OCI-LY7 (cell line): ENCODE measurements around the gene BNIPL. TPM values are rescaled to one million over a fixed set of nuclear protein-coding genes. Genes with fewer than 3 reads are reported as not detected.

Experiments used
- BruUV-seq: library from RNA; stranded (reverse); fragments of 400-500 nt; replicated peaks from 2 replicates; lab custom pipeline; 2021; lab: Mats Ljungman, UMichigan
- CTCF ChIA-PET: fragments of 300-600 bp; sonication (Branson Sonifier 250); formaldehyde crosslinking; loops from one replicate; lab custom pipeline; 2022; ENCODE audit warnings: antibody characterized with exemption; ENCODE audit not compliant: unreplicated experiment; lab: Charles Lee
- POLR2A ChIA-PET: fragments of 300-600 bp; sonication (Branson Sonifier 250); formaldehyde crosslinking; loops from one replicate; lab custom pipeline; 2022; ENCODE audit warnings: antibody characterized with exemption; lab: Charles Lee
- DNase-seq: peaks from one replicate; pipeline ENCODE4 v3.0.0-alpha.2; 2015; ENCODE audit warnings: low spot score
- H2AFZ ChIP-seq: fragments of 200-600 bp; sonication (generic), shearing (Covaris generic); 2 replicates; pipeline ENCODE4 v1.6.1; 2014; ENCODE audit warnings: mild to moderate bottlenecking, antibody characterized with exemption, low read length, moderate library complexity
- H3K27ac ChIP-seq: fragments of 200-600 bp; sonication (generic); 2 replicates; pipeline ENCODE4 v1.5.1; 2014; ENCODE audit warnings: mixed run types, low read depth, mild to moderate bottlenecking, moderate library complexity, low read length, inconsistent platforms; ENCODE audit not compliant: poor library complexity, severe bottlenecking
- H3K36me3 ChIP-seq: fragments of 200-600 bp; sonication (generic); 2 replicates; pipeline ENCODE4 v1.6.1; 2014; ENCODE audit warnings: mild to moderate bottlenecking, antibody characterized with exemption, low read length, moderate library complexity, mixed read lengths; ENCODE audit not compliant: insufficient read depth
- H3K4me1 ChIP-seq: fragments of 200-600 bp; sonication (generic); 2 replicates; pipeline ENCODE4 v1.5.1; 2014; ENCODE audit warnings: mild to moderate bottlenecking, low read length; ENCODE audit not compliant: insufficient read depth, poor library complexity, severe bottlenecking
- H3K4me2 ChIP-seq: fragments of 200-600 bp; sonication (generic); 2 replicates; pipeline ENCODE4 v1.6.1; 2014; ENCODE audit warnings: mild to moderate bottlenecking, low read length
- H3K4me3 ChIP-seq: fragments of 200-600 bp; sonication (generic); 2 replicates; pipeline ENCODE4 v1.5.1; 2014; ENCODE audit warnings: mild to moderate bottlenecking, low read depth, low read length; ENCODE audit not compliant: poor library complexity, severe bottlenecking
- H3K79me2 ChIP-seq: fragments of 200-600 bp; sonication (generic); 2 replicates; pipeline ENCODE4 v1.6.1; 2016; ENCODE audit warnings: low read depth, mild to moderate bottlenecking, low read length, moderate library complexity, mixed read lengths; ENCODE audit not compliant: insufficient read depth
- H3K9me2 ChIP-seq: fragments of 200-600 bp; sonication (generic); 2 replicates; pipeline ENCODE4 v1.6.1; 2016; ENCODE audit warnings: mild to moderate bottlenecking, low read length, mixed read lengths; ENCODE audit not compliant: insufficient read depth
- H3K9me3 ChIP-seq: fragments of 200-600 bp; sonication (generic); 2 replicates; pipeline ENCODE4 v1.6.1; 2014; ENCODE audit warnings: mild to moderate bottlenecking, mixed run types, low read length, mixed read lengths
- H4K20me1 ChIP-seq: fragments of 200-600 bp; sonication (generic); 2 replicates; pipeline ENCODE4 v1.6.1; 2014; ENCODE audit warnings: mild to moderate bottlenecking, antibody characterized with exemption, low read length, moderate library complexity, mixed read lengths; ENCODE audit not compliant: insufficient read depth
- CTCF ChIP-seq: fragments of 200-600 bp; sonication (generic); conservative IDR thresholded peaks from 2 replicates; pipeline ENCODE4 v1.5.1; 2014; ENCODE audit warnings: mild to moderate bottlenecking, antibody characterized with exemption, low read length, moderate library complexity, mixed read lengths
- EZH2phosphoT487 ChIP-seq: fragments of 200-600 bp; sonication (generic); IDR thresholded peaks from 2 replicates; pipeline ENCODE4 v1.6.1; 2018; ENCODE audit warnings: low read depth, borderline replicate concordance, mild to moderate bottlenecking, mixed run types, antibody characterized with exemption, low read length, moderate library complexity, mixed read lengths
- intact Hi-C: fragments of 100-400 bp; cut with micrococcal nuclease; formaldehyde crosslinking; loops from one replicate; pipeline ENCODE4 v1.10.0; 2022; ENCODE audit not compliant: unreplicated experiment
- total RNA-seq, 2 experiments: library from RNA; depleted of rRNA in 1 of 2; stranded (reverse); fragments of >200 nt in 1 of 2; shearing (Covaris generic) in 1 of 2; gene quantifications; 2 replicates each; pipeline ENCODE4 v1.2.3, GENCODE V29; 2014 to 2022

BNIPL gene
- total RNA-seq, 2 experiments from 2014 or later: 0.74 to 1.6 TPM

- peaks cover 10% of the 10 kb centered on the region; the same call in 1 of the 2 replicates for H3K79me2 ChIP-seq
- peak; percentile 91 for DNase-seq
- peaks cover 23% of the 10 kb centered on the region for H3K36me3 ChIP-seq
- H3K27ac ChIP-seq: peak within 1 kb of the TSS; percentile 94
- ChIA-PET CTCF (interaction anchor here (1.6 to 1.9 kb wide), 2 partner anchors 10 to 85 kb away, joined by 6 to 7 read pairs; partner anchors contain the start of gene TNFAIP8L2), POLR2A (interaction anchor here (0.5 to 1.5 kb wide), 8 partner anchors 9 to 369 kb away, joined by 3 to 8 read pairs (median 4); partner anchors contain the start of gene MLLT11)
- H4K20me1 ChIP-seq: no peaks in the 10 kb centered on the region
- H3K9me2 ChIP-seq: no peaks in the 10 kb centered on the region
- TF ChIP-seq EZH2phosphoT487 (no peak), CTCF (peak; percentile 86)
- H2AFZ ChIP-seq: peak within 1 kb of the TSS; percentile 89
- H3K4me3 ChIP-seq: peak within 1 kb of the TSS; percentile 83
- H3K4me1 ChIP-seq: peaks cover 21% of the 10 kb centered on the region
- intact Hi-C loops: loop anchor here (1.0 kb wide), 2 partner anchors 11 to 86 kb away; partner anchors contain the start of genes CDC42SE1 and TNFAIP8L2
- H3K4me2 ChIP-seq: peak within 1 kb of the TSS; percentile 80
- BruUV-seq: TSS peak; percentile 86
- H3K9me3 ChIP-seq: no peaks in the 10 kb centered on the region
These were observed 34.3 kb downstream of the BNIPL start, which contains the start of gene GABPB2 for GRCh38 chr1:151070474-151071276. TSS of gene GABPB2 (plus strand) at chr1:151070761. CDS start at chr1:151088190, 17,429 bp downstream.

GRCh38 chr1:151072224-151072623, 35.8 kb downstream of the BNIPL start:
- peaks cover 10% of the 10 kb centered on the region; the same call in 1 of the 2 replicates for H3K79me2 ChIP-seq
- no peaks in the 10 kb centered on the region for H3K9me3 ChIP-seq
- peak overlapping the region; percentile 80 for H3K4me2 ChIP-seq
- BruUV-seq: no TSS peak
- intact Hi-C loops: loop anchor here (1.0 kb wide), 1 partner anchor 48 kb away; no protein-coding TSS in a partner anchor
- peaks cover 15% of the 10 kb centered on the region; the same call in 1 of the 2 replicates for H3K36me3 ChIP-seq
- no peak overlapping the region; the same call in 1 of the 2 replicates for H2AFZ ChIP-seq
- peak; percentile 41 for DNase-seq
- H4K20me1 ChIP-seq: no peaks in the 10 kb centered on the region
- TF ChIP-seq CTCF: peak; percentile 74
- TF ChIP-seq EZH2phosphoT487: no peak
- no peaks in the 10 kb centered on the region for H3K9me2 ChIP-seq
- POLR2A ChIA-PET: interaction anchor here (0.6 to 1.0 kb wide), 2 partner anchors 21 to 244 kb away, joined by 3 read pairs; no protein-coding TSS in a partner anchor
- H3K27ac ChIP-seq: no peak overlapping the region
- CTCF ChIA-PET: interaction anchor here (1.6 to 1.9 kb wide), 2 partner anchors 11 to 84 kb away, joined by 6 to 7 read pairs; partner anchors contain the start of gene TNFAIP8L2
- peaks cover 21% of the 10 kb centered on the region for H3K4me1 ChIP-seq
- no peak overlapping the region for H3K4me3 ChIP-seq
